MM.1S (cell line): ENCODE data around the gene MEG3.

Experiments
- DNase-seq: peaks from one replicate; pipeline ENCODE4 v3.0.0-alpha.2; 2015
- H2AFZ ChIP-seq: fragments of 300-600 bp; sonication (generic); 2 replicates; pipeline ENCODE4 v1.6.0; 2016; ENCODE audit warnings: antibody characterized with exemption, low read length
- H3F3A ChIP-seq: fragments of 300-600 bp; sonication (generic); 2 replicates; pipeline ENCODE4 v1.6.1; 2016; ENCODE audit warnings: mild to moderate bottlenecking, antibody characterized with exemption, low read length, moderate library complexity, mixed read lengths; ENCODE audit not compliant: insufficient read depth
- H3K27ac ChIP-seq: fragments of 300-600 bp; sonication (generic); 2 replicates; pipeline ENCODE4 v1.5.1; 2016; ENCODE audit warnings: mild to moderate bottlenecking, low read length
- H3K27me3 ChIP-seq: fragments of 300-600 bp; sonication (generic); replicated peaks from 2 replicates; pipeline ENCODE4 v1.6.0; 2016; ENCODE audit warnings: low read length; ENCODE audit not compliant: insufficient read depth
- H3K36me3 ChIP-seq: fragments of 300-600 bp; sonication (generic); replicated peaks from 2 replicates; pipeline ENCODE4 v1.6.1; 2016; ENCODE audit warnings: mild to moderate bottlenecking, low read length, mixed read lengths; ENCODE audit not compliant: insufficient read depth
- H3K4me1 ChIP-seq: fragments of 300-600 bp; sonication (generic); 2 replicates; pipeline ENCODE4 v1.6.1; 2016; ENCODE audit warnings: low read length, mixed read lengths
- H3K4me2 ChIP-seq: fragments of 300-600 bp; sonication (generic); 2 replicates; pipeline ENCODE4 v1.6.0; 2016; ENCODE audit warnings: low read depth, low read length
- H3K4me3 ChIP-seq: fragments of 300-600 bp; sonication (generic); 2 replicates; pipeline ENCODE4 v1.5.1; 2016; ENCODE audit warnings: low read length, mixed read lengths
- H3K79me2 ChIP-seq: fragments of 300-600 bp; sonication (generic); 2 replicates; pipeline ENCODE4 v1.6.1; 2016; ENCODE audit warnings: mixed run types, low read length, mixed read lengths
- H3K9ac ChIP-seq: fragments of 300-600 bp; sonication (generic); 2 replicates; pipeline ENCODE4 v1.6.1; 2016; ENCODE audit warnings: low read length, mixed read lengths
- H3K9me2 ChIP-seq: fragments of 300-600 bp; sonication (generic); replicated peaks from 2 replicates; pipeline ENCODE4 v1.6.1; 2016; ENCODE audit warnings: mild to moderate bottlenecking, low read length, mixed read lengths; ENCODE audit not compliant: insufficient read depth
- H3K9me3 ChIP-seq: fragments of 300-600 bp; sonication (generic); replicated peaks from 2 replicates; pipeline ENCODE4 v1.6.1; 2016; ENCODE audit warnings: mild to moderate bottlenecking, low read length, mixed read lengths; ENCODE audit not compliant: insufficient read depth
- H4K20me1 ChIP-seq: fragments of 300-600 bp; sonication (generic); 2 replicates; pipeline ENCODE4 v1.6.1; 2016; ENCODE audit warnings: mild to moderate bottlenecking, low read length, moderate library complexity, mixed read lengths; ENCODE audit not compliant: insufficient read depth
- EZH2 ChIP-seq: fragments of 300-600 bp; sonication (generic); optimal IDR thresholded peaks from 2 replicates; pipeline ENCODE3; 2017; ENCODE audit warnings: low read depth, mild to moderate bottlenecking, antibody characterized with exemption, low read length, mixed read lengths
- EZH2phosphoT487 ChIP-seq: fragments of 300-600 bp; sonication (generic); IDR thresholded peaks from 2 replicates; pipeline ENCODE4 v1.6.1; 2018; ENCODE audit warnings: antibody characterized with exemption, low read length
- TF ChIP-seq, protein P1 (sequence below): fragments of 300-600 bp; sonication (generic); IDR thresholded peaks from 2 replicates; pipeline ENCODE4 v1.5.1; 2016; ENCODE audit warnings: antibody characterized with exemption, low read length, mixed read lengths

The MEG3 gene

DNA sequence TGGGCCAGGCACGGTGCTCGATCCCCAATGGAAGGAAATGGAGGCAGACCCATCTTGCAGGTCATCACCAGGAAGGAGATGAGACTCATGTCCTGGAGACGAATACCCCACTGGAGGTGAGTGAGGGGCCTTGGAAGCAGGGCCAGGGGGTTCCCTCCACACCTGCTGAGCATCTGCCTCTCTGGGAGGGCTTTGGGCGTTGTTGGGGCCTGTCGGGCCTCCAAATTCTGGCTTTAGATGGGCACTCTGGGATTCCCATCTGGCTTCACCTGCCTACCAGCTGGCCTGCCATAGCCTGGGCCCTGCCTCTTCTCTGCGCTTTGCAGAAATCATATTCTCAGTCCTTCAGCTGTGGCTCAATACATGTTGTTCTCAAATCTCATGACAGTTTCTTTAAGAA is 63.7 kb downstream of the MEG3 start:
- Histone ChIP-seq H3F3A (no peaks in the 10 kb centered on the region), H3K79me2 (no peaks in the 10 kb centered on the region), H3K27me3 (peaks cover 41% of the 10 kb centered on the region), H3K4me1 (no peaks in the 10 kb centered on the region), H3K27ac (no peak overlapping the region), H3K4me3 (no peak overlapping the region), H2AFZ (no peak overlapping the region), H3K36me3 (no peaks in the 10 kb centered on the region), H3K9me3 (no peaks in the 10 kb centered on the region), H3K4me2 (no peak overlapping the region), H4K20me1 (no peaks in the 10 kb centered on the region), H3K9ac (no peak overlapping the region), H3K9me2 (no peaks in the 10 kb centered on the region)
- TF ChIP-seq, protein P1, sequence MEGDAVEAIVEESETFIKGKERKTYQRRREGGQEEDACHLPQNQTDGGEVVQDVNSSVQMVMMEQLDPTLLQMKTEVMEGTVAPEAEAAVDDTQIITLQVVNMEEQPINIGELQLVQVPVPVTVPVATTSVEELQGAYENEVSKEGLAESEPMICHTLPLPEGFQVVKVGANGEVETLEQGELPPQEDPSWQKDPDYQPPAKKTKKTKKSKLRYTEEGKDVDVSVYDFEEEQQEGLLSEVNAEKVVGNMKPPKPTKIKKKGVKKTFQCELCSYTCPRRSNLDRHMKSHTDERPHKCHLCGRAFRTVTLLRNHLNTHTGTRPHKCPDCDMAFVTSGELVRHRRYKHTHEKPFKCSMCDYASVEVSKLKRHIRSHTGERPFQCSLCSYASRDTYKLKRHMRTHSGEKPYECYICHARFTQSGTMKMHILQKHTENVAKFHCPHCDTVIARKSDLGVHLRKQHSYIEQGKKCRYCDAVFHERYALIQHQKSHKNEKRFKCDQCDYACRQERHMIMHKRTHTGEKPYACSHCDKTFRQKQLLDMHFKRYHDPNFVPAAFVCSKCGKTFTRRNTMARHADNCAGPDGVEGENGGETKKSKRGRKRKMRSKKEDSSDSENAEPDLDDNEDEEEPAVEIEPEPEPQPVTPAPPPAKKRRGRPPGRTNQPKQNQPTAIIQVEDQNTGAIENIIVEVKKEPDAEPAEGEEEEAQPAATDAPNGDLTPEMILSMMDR = no peak
- TF ChIP-seq EZH2 (no peak), EZH2phosphoT487 (no peak)
- DNase-seq = no peak

DNA sequence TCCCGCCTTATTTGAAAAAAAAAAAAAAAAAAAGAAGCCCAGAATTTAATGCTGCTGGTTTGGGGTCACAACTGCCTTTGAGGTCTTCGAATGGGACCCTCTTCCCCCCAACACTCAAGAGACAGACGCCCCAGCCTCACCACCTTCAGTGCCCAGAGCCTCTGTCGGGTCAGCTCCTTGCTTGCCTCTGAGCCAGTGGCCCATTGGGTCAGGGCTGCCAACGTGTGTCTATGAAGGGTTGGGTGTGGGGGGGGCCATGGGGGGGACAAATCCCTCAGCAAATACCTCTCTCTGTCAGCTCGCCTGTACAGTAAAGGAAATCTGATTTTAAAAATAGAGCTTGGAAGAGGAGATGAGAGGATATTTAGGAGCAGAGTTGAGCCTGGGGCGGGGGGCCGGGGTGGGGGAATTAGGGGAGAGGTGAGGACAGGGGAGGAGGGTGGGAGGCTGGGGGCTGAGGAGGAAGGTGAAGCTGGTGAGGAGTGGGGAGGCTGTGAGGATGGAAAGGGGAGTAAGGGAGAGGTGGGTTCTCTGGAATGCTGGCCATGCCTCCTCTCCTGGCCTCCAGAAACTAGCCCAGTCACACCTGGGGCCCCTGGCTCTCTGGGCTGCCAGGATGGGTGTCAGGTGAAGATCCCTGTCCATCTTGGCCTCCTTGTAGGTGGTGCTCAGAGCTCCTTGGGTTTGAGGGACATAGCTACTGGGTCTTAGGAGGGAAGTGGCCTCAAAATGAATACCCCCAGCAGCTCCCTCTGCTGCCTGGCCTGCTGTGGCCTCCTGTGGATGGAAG is 64.3 kb downstream of the MEG3 start:
- Histone ChIP-seq H3K27me3 (peaks cover 41% of the 10 kb centered on the region), H3K4me2 (no peak overlapping the region), H3F3A (no peaks in the 10 kb centered on the region), H3K9ac (no peak overlapping the region), H3K4me1 (no peaks in the 10 kb centered on the region), H2AFZ (no peak overlapping the region), H3K27ac (no peak overlapping the region), H3K9me2 (no peaks in the 10 kb centered on the region), H4K20me1 (no peaks in the 10 kb centered on the region), H3K36me3 (no peaks in the 10 kb centered on the region), H3K4me3 (no peak overlapping the region), H3K79me2 (no peaks in the 10 kb centered on the region), H3K9me3 (no peaks in the 10 kb centered on the region)
- TF ChIP-seq, protein P1 = no peak
- TF ChIP-seq EZH2phosphoT487 = no peak
- no peak for TF ChIP-seq EZH2
- no peak for DNase-seq

DNA sequence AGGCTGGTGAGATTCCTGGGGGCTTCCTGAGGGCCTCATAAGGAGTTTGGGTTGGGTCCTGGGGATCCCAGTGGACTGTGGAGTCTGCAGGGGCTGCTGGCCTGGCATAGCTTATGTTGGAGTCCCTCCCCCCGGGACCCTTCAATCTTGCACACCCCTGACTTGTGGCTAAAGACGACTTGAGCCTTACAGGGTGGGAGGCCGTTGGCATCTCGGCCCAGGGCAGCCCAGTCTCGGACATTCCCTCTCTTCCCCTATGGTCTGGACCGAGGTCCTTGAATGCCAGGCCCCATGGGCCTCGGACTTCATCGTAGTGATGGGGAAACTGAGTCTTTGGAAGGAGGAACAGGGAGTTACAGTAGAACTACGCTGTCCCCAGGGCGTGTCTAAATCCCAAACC is 65.1 kb downstream of the MEG3 start:
- Histone ChIP-seq H3K9me2 (no peaks in the 10 kb centered on the region), H3F3A (no peaks in the 10 kb centered on the region), H3K4me1 (no peaks in the 10 kb centered on the region), H3K9me3 (no peaks in the 10 kb centered on the region), H3K9ac (no peak overlapping the region), H3K4me2 (no peak overlapping the region), H3K4me3 (no peak overlapping the region), H3K79me2 (no peaks in the 10 kb centered on the region), H3K27me3 (peaks cover 41% of the 10 kb centered on the region), H3K36me3 (no peaks in the 10 kb centered on the region), H3K27ac (no peak overlapping the region), H4K20me1 (no peaks in the 10 kb centered on the region), H2AFZ (no peak overlapping the region)
- no peak for DNase-seq
- TF ChIP-seq EZH2 = no peak
- TF ChIP-seq EZH2phosphoT487 = no peak
- TF ChIP-seq, protein P1 = no peak
